Tibial nerve (tissue), 4 donors: Measurements from ENCODE around the gene PSPH. TPM values are rescaled to one million over a fixed set of nuclear protein-coding genes. Genes with fewer than 3 reads are reported as not detected.
"Not testable (repeated sequence)": the region's sequence is repeated elsewhere in the genome, so short reads cannot be mapped to it uniquely, and the experiment has no call there.

Experiments used
- DNase-seq, 2 donors: peaks; one replicate each; pipeline ENCODE4 v3.0.0-alpha.2; 2019; ENCODE audit warnings: low spot score in 2 of 2
- H3K27ac ChIP-seq, 4 donors: fragments of 200-600 bp; sonication (generic) in 3 of 4; one replicate each; pipeline ENCODE4 v1.5.1; 2017 to 2019; ENCODE audit warnings: mild to moderate bottlenecking in 1 of 4
- H3K27me3 ChIP-seq, 2 donors: fragments of 200-600 bp; sonication (generic) in 1 of 2; one replicate each; pipeline versions ENCODE4 v1.5.1 to v1.6.0; 2017 to 2019
- H3K36me3 ChIP-seq, 3 donors: fragments of 200-600 bp; sonication (generic); one replicate each; pipeline ENCODE4 v1.5.1; 2018 to 2019
- H3K4me1 ChIP-seq, 4 donors: fragments of 200-600 bp; sonication (generic) in 3 of 4; one replicate each; pipeline ENCODE4 v1.5.1; 2017 to 2019
- H3K4me3 ChIP-seq, 4 donors: fragments of 200-600 bp; sonication (generic) in 3 of 4; one replicate each; pipeline ENCODE4 v1.5.1; 2017 to 2019; ENCODE audit warnings: mild to moderate bottlenecking in 1 of 4, moderate library complexity in 1 of 4
- H3K9me3 ChIP-seq, 4 donors: fragments of 200-600 bp; sonication (generic) in 3 of 4; one replicate each; pipeline ENCODE4 v1.5.1; 2017 to 2019
- EP300 ChIP-seq, 2 donors: sonication (generic); formaldehyde crosslinking; IDR thresholded peaks; one replicate each; pipeline ENCODE4 v1.6.1; 2017; ENCODE audit warnings: antibody characterized with exemption in 2 of 2, mild to moderate bottlenecking in 1 of 2
- POLR2A ChIP-seq, 2 donors: fragments of 450-650 bp; IDR thresholded peaks; one replicate each; pipeline ENCODE4 v1.6.1; 2017; ENCODE audit warnings: antibody characterized with exemption in 2 of 2, mild to moderate bottlenecking in 2 of 2, moderate library complexity in 2 of 2
- WGBS, 2 donors: methylation state at CpG; one replicate each; pipeline ENCODE4 v1.1.5; 2018; 5-methylcytosine and 5-hydroxymethylcytosine counted together
- total RNA-seq, 4 donors: library from RNA; depleted of rRNA; stranded (reverse); fragments of >200 nt; gene quantifications; one replicate each; pipeline ENCODE4 v1.1.0, GENCODE V29; 2016
- TF ChIP-seq, protein P1 (sequence below), 5 experiments: fragments of 200-600 bp in 3 of 5; fragments of 450-650 bp in 2 of 5; sonication (generic) in 3 of 5; IDR thresholded peaks; one replicate each; pipeline ENCODE4 v1.5.1; 2016 to 2019; ENCODE audit warnings: antibody characterized with exemption in 5 of 5, mild to moderate bottlenecking in 3 of 5, moderate library complexity in 2 of 5

The PSPH gene
- total RNA-seq, 4 donors from 2014 or later: 14.9 to 39.8 (median 25.1) TPM

DNA sequence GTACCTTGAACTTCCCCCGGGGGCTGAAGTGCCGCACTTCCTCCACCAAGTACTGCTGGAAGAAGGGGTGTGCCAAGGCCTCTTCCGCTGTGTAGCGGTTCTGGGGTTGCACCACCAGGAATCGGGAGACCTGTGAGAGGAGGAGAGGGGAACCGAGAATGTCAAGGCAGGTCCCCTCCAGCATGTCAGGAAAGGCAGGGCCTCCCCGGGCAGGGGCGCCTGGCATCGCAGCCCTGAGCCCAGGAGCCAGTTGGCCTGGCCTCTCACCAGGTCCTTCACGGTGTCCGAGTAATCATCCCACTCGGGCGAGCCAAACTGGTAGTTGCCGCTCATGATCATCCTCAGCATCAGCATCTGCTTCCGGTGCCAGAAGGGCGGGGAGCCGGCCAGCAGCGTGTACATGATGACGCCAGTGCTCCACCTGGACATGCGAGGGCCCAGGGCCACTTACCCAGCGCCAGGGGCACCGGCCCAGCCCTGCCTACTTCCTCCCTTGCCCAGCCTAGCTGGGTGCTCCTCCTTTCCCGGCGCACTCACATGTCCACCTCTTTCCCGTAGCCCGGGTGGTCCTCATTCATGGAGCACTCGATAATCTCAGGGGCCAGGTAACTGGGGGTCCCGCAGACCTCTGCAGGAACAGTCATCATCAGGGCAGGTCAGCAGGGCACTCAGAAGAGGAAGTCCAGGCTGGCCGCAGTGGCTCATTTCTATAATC lies 30.5 kb upstream of the PSPH start:
- 92 to 94% methylated on average over 24 to 27 of the region's 29 CpGs for WGBS, 2 donors
- no peak overlapping the region for H3K4me3 ChIP-seq
- H3K27me3 ChIP-seq: no peaks in the 10 kb centered on the region
- no peak for TF ChIP-seq EP300 (IDR thresholded peaks at IDR 0.05)
- TF ChIP-seq, protein P1, sequence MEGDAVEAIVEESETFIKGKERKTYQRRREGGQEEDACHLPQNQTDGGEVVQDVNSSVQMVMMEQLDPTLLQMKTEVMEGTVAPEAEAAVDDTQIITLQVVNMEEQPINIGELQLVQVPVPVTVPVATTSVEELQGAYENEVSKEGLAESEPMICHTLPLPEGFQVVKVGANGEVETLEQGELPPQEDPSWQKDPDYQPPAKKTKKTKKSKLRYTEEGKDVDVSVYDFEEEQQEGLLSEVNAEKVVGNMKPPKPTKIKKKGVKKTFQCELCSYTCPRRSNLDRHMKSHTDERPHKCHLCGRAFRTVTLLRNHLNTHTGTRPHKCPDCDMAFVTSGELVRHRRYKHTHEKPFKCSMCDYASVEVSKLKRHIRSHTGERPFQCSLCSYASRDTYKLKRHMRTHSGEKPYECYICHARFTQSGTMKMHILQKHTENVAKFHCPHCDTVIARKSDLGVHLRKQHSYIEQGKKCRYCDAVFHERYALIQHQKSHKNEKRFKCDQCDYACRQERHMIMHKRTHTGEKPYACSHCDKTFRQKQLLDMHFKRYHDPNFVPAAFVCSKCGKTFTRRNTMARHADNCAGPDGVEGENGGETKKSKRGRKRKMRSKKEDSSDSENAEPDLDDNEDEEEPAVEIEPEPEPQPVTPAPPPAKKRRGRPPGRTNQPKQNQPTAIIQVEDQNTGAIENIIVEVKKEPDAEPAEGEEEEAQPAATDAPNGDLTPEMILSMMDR (IDR thresholded peaks at IDR 0.05): no peak
- no peak for TF ChIP-seq POLR2A (IDR thresholded peaks at IDR 0.05)
- H3K9me3 ChIP-seq: no peaks in the 10 kb centered on the region
- H3K4me1 ChIP-seq: peaks cover 0 to 31% (median 10%) of the 10 kb centered on the region in 4 donors
- no peak overlapping the region for H3K27ac ChIP-seq
- H3K36me3 ChIP-seq: peaks cover 0 to 63% (median 0%) of the 10 kb centered on the region in 3 donors
- DNase-seq: no peak

DNA sequence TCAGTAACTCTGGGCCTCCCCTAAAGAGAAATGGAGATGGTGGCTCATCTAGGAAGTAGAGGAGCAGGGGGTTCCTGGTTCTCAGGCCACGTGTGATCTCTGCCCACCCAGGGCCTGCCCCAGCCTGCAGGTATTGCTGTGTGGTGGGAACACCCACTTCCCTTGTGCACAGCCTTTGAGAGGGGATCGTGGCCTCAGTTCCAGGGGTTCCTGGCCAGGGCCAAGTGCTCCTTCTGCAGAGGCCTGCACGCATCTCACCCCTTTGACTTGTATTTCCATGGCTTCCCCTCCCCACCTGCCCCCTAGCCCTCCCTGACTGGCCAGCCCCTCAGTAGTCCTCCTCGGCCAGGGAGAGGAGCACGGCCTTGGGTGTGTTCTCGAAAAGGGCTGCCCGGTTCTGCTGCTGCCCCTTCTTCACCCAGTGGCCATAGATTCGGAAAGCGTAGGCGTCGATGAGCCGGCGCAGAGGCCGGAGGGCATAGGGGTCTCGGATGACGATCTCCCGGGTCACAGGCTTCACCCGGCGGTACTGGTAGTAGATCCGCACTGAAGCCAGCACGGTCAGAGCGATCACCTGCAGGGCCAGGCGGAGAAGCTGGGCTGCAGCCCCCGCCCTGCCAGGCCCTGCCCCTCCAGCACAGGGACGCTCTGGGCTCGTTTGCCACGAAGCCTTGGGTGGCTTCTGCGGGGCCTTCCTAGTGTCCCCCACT lies 29.6 kb upstream of the PSPH start:
- H3K4me1 ChIP-seq: peaks cover 0 to 31% (median 10%) of the 10 kb centered on the region in 4 donors
- not testable (repeated sequence) for H3K27me3 ChIP-seq, H3K9me3 ChIP-seq, H3K4me3 ChIP-seq, DNase-seq
- 91 to 92% methylated on average over 27 to 28 of the region's 28 CpGs for WGBS, 2 donors
- peaks cover 0 to 62% (median 0%) of the 10 kb centered on the region in 3 donors for H3K36me3 ChIP-seq
- peak overlapping the region in 1 of 4 donors; percentile 78 for H3K27ac ChIP-seq

DNA sequence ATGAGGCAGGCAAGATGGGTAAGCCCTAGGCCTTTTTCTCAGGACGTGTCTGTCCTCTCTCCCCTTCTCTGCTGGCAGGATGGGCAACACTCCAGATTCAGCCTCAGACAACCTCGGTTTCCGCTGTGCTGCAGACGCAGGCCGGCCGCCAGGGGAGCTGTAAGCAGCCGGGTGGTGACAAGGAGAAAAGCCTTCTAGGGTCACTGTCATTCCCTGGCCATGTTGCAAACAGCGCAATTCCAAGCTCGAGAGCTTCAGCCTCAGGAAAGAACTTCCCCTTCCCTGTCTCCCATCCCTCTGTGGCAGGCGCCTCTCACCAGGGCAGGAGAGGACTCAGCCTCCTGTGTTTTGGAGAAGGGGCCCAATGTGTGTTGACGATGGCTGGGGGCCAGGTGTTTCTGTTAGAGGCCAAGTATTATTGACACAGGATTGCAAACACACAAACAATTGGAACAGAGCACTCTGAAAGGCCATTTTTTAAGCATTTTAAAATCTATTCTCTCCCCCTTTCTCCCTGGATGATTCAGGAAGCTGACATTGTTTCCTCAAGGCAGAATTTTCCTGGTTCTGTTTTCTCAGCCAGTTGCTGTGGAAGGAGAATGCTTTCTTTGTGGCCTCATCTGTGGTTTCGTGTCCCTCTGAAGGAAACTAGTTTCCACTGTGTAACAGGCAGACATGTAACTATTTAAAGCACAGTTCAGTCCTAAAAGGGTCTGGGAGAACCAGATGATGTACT lies 28.4 kb upstream of the PSPH start:
- peak overlapping the region in 3 of 4 donors; percentile 18 to 78 (median 65) for H3K27ac ChIP-seq

DNA sequence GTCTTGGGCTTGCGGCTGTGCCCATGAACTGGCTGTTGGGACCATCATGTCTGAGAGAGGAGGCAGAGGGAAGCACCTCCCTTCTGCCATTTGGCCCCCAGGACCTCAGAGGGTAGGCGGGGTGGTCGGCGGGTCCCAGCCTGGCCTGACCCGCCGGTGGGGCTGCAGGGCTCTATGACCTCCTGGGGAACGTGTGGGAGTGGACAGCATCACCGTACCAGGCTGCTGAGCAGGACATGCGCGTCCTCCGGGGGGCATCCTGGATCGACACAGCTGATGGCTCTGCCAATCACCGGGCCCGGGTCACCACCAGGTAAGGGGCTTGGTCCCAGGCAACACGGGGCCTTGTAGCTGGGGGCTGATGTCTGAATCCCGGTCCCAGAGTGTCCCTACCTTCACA lies 27.0 kb upstream of the PSPH start:
- no peaks in the 10 kb centered on the region for H3K27me3 ChIP-seq
- 92 to 97% methylated on average over 6 to 15 of the region's 16 CpGs for WGBS, 2 donors
- no peak for TF ChIP-seq POLR2A (IDR thresholded peaks at IDR 0.05)
- no peak for TF ChIP-seq EP300 (IDR thresholded peaks at IDR 0.05)
- TF ChIP-seq, protein P1 (IDR thresholded peaks at IDR 0.05): no peak
- H3K4me1 ChIP-seq: peaks cover 0 to 31% (median 10%) of the 10 kb centered on the region in 4 donors
- no peak overlapping the region for H3K4me3 ChIP-seq
- H3K27ac ChIP-seq: no peak overlapping the region
- DNase-seq: no peak
- H3K36me3 ChIP-seq: peaks cover 0 to 52% (median 0%) of the 10 kb centered on the region in 3 donors
- no peaks in the 10 kb centered on the region for H3K9me3 ChIP-seq

More for the DNA sequence above, 28.4 kb upstream of the PSPH start:
- H3K36me3 ChIP-seq: peaks cover 0 to 54% (median 0%) of the 10 kb centered on the region in 3 donors
- H3K9me3 ChIP-seq: no peaks in the 10 kb centered on the region
- peaks cover 0 to 31% (median 10%) of the 10 kb centered on the region in 4 donors for H3K4me1 ChIP-seq
- H3K4me3 ChIP-seq: no peak overlapping the region
- 30 to 36% methylated on average over 6 to 11 of the region's 12 CpGs for WGBS, 2 donors
- TF ChIP-seq, protein P1 (IDR thresholded peaks at IDR 0.05): peak; percentile 41 to 65 (median 55)
- no peak for TF ChIP-seq EP300 (IDR thresholded peaks at IDR 0.05)
- H3K27me3 ChIP-seq: no peaks in the 10 kb centered on the region
- DNase-seq: peak; percentile 47 to 62

DNA sequence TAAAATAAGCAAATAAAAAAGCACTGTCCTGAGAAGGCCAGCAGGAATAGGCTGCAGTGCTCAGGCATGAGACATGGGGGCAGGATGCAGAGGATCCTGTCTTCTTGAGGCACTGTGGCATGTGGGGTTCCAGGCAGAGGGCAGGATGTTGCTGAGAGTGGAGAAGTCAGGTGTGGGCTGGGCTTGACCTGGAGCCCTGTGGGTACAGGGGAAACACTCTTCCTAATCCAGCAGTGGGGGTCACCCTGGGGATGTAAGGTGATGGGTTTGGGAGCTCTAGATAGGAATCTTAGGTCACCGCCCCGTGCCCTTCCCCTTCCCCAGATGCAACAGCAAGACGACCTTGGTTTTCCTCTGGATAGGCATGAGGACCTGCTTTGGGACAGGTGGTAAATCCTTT lies 26.4 kb upstream of the PSPH start:
- TF ChIP-seq, protein P1 (IDR thresholded peaks at IDR 0.05): no peak
- Histone ChIP-seq H3K4me3 (no peak overlapping the region), H3K27me3 (no peaks in the 10 kb centered on the region), H3K4me1 (peaks cover 0 to 29% (median 10%) of the 10 kb centered on the region in 4 donors), H3K36me3 (peaks cover 0 to 57% (median 0%) of the 10 kb centered on the region in 3 donors), H3K9me3 (no peaks in the 10 kb centered on the region), H3K27ac (no peak overlapping the region)
- DNase-seq: no peak
- WGBS, 2 donors: 90 to 97% methylated on average over 3 of the region's 3 CpGs
